GM12878 (cell line): Measurements from ENCODE around the gene TNRC18. TPM values are rescaled to one million over a fixed set of nuclear protein-coding genes. Genes with fewer than 3 reads are reported as not detected.

Experiments
- ATAC-seq: fragments of 200-7000 bp; cut with Tn5 transposase; 3 replicates; pipeline ENCODE4 v1.9.1; 2020; ENCODE audit warnings: mild to moderate bottlenecking, moderate library complexity
- BruUV-seq: library from RNA; stranded (reverse); fragments of 400-500 nt; replicated peaks from 2 replicates; lab custom pipeline; 2021; lab: Mats Ljungman, UMichigan
- CTCF ChIA-PET: fragments of 300-600 bp; sonication (Branson Sonifier 250); formaldehyde crosslinking; extraction: SDS; loops from one replicate; lab custom pipeline; 2021; ENCODE audit warnings: inconsistent platforms; lab: Yijun Ruan, JAX
- POLR2A ChIA-PET: fragments of 350-600 bp; formaldehyde crosslinking; extraction: SDS; loops from one replicate; lab custom pipeline; 2021; ENCODE audit warnings: inconsistent platforms; lab: Charles Lee
- RAD21 ChIA-PET: fragments of 300-600 bp; sonication (Branson Sonifier 250); formaldehyde crosslinking; loops from one replicate; lab custom pipeline; 2023; ENCODE audit warnings: antibody characterized with exemption; ENCODE audit not compliant: unreplicated experiment; lab: Charles Lee
- SMC1A ChIA-PET: fragments of 300-600 bp; sonication (Branson Sonifier 250); formaldehyde crosslinking; loops from one replicate; lab custom pipeline; 2023; ENCODE audit not compliant: unreplicated experiment, uncharacterized antibody; lab: Charles Lee
- DNase-seq: peaks from one replicate; pipeline ENCODE4 v3.0.0-alpha.2; 2011; ENCODE audit warnings: low read depth, low spot score
- FAIRE-seq: peaks from 3 replicates; lab custom pipeline; 2011; peaks lifted over from hg19 to GRCh38; lab: Jason Lieb, UNC
- H2AFZ ChIP-seq: 2 replicates; pipeline ENCODE4 v1.6.0; 2011; ENCODE audit warnings: low read depth, low read length, control low read depth; ENCODE audit not compliant: control insufficient read depth
- H3K27ac ChIP-seq: 2 replicates; pipeline ENCODE4 v1.5.1; 2011; ENCODE audit warnings: control low read depth; ENCODE audit not compliant: control insufficient read depth, insufficient read depth
- H3K27me3 ChIP-seq, 2 experiments: replicated peaks in 1 of 2; 2 replicates each; pipeline versions ENCODE4 v1.6.0 to v1.6.1; 2011; ENCODE audit warnings: low read length in 1 of 2; ENCODE audit not compliant: control insufficient read depth in 2 of 2, insufficient read depth in 2 of 2
- H3K36me3 ChIP-seq, 2 experiments: 2 replicates each; pipeline ENCODE4 v1.5.1; 2011; ENCODE audit warnings: low read length in 1 of 2; ENCODE audit not compliant: control insufficient read depth in 2 of 2, insufficient read depth in 2 of 2
- H3K4me1 ChIP-seq: 2 replicates; pipeline ENCODE4 v1.6.1; 2011; ENCODE audit warnings: mild to moderate bottlenecking, low read length, moderate library complexity, mixed read lengths; ENCODE audit not compliant: control insufficient read depth, insufficient read depth
- H3K4me2 ChIP-seq: 2 replicates; pipeline ENCODE4 v1.6.0; 2011; ENCODE audit warnings: control low read depth; ENCODE audit not compliant: control insufficient read depth, insufficient read depth
- H3K4me3 ChIP-seq: fragments of 200-600 bp; sonication (generic); 2 replicates; pipeline ENCODE4 v1.5.1; 2016
- H3K79me2 ChIP-seq: 2 replicates; pipeline ENCODE4 v1.6.0; 2011; ENCODE audit warnings: low read length; ENCODE audit not compliant: control insufficient read depth, insufficient read depth
- H3K9ac ChIP-seq: 2 replicates; pipeline ENCODE4 v1.8.0; 2011; ENCODE audit warnings: low read length, control low read depth, mixed read lengths; ENCODE audit not compliant: control insufficient read depth, insufficient read depth
- H3K9me3 ChIP-seq: replicated peaks from 3 replicates; pipeline ENCODE4 v1.5.1; 2011; ENCODE audit warnings: mild to moderate bottlenecking, low read length; ENCODE audit not compliant: control insufficient read depth, insufficient read depth
- H4K20me1 ChIP-seq: 2 replicates; pipeline ENCODE4 v1.6.0; 2011; ENCODE audit not compliant: control insufficient read depth, insufficient read depth
- CREB1 ChIP-seq: IDR thresholded peaks from 2 replicates; pipeline ENCODE4 v1.6.1; 2012; ENCODE audit warnings: low read depth, mild to moderate bottlenecking, inconsistent platforms
- JUNB ChIP-seq: IDR thresholded peaks from 2 replicates; pipeline ENCODE4 v1.6.1; 2016; ENCODE audit warnings: antibody characterized with exemption, mild to moderate bottlenecking
- MXI1 ChIP-seq: fragments of 150-350 bp; IDR thresholded peaks from 2 replicates; pipeline ENCODE4 v1.6.1; 2011; ENCODE audit warnings: low read depth, mild to moderate bottlenecking, inconsistent platforms, low read length, improper control_type of control experiment
- RFX5 ChIP-seq: IDR thresholded peaks from 2 replicates; pipeline ENCODE4 v1.6.1; 2011; ENCODE audit warnings: low read depth, low read length, improper control_type of control experiment
- SREBF1 ChIP-seq: IDR thresholded peaks from 2 replicates; pipeline ENCODE4 v1.6.1; 2012; ENCODE audit warnings: mild to moderate bottlenecking, low read length
- STAT3 ChIP-seq: IDR thresholded peaks from 2 replicates; pipeline ENCODE4 v1.6.1; 2011; ENCODE audit warnings: low read depth, low read length, improper control_type of control experiment
- TAF1 ChIP-seq: IDR thresholded peaks from 2 replicates; pipeline ENCODE4 v1.6.1; 2011; ENCODE audit warnings: mild to moderate bottlenecking, low read depth, low read length, borderline replicate concordance
- USF2 ChIP-seq: IDR thresholded peaks from 2 replicates; pipeline ENCODE4 v1.6.1; 2011; ENCODE audit warnings: low read depth, low read length, improper control_type of control experiment, borderline replicate concordance
- WRNIP1 ChIP-seq: IDR thresholded peaks from 2 replicates; pipeline ENCODE4 v1.6.1; 2011; ENCODE audit warnings: low read depth, low read length, improper control_type of control experiment, borderline replicate concordance
- WGBS: methylation state at CpG from one replicate; pipeline ENCODE4 v1.1.6; 2016; ENCODE audit warnings: low lambda C conversion rate; ENCODE audit not compliant: insufficient replicate concordance, insufficient coverage; ENCODE audit errors: missing lambda C conversion rate; 5-methylcytosine and 5-hydroxymethylcytosine counted together
- in situ Hi-C: fragments of 300-500 bp; cut with MboI; formaldehyde crosslinking; loops from 9 replicates; pipeline ENCODE4 v1.14.3; 2018; ENCODE audit warnings: mixed read lengths
- intact Hi-C: fragments of 100-400 bp; cut with micrococcal nuclease; formaldehyde crosslinking; loops from one replicate; pipeline ENCODE4 v1.14.2; 2022; ENCODE audit not compliant: unreplicated experiment
- polyA plus RNA-seq, 11 experiments: library from polyadenylated mRNA; depleted of rRNA in 4 of 11; unstranded in 6 of 11; stranded (reverse) in 5 of 11; fragments of >200 nt; fragmentation: Nextera tagmentation in 4 of 11; fragmentation: Illumina TruSeq in 1 of 11; extraction: Ambion mirVana in 4 of 11; extraction: Trizol in 1 of 11; gene quantifications; 1 replicate in 1 of 11; 2 replicates in 10 of 11; pipeline versions ENCODE4 v1.2.1 to v1.2.3, GENCODE V29; 2011 to 2016; ENCODE audit warnings: inconsistent platforms in 2 of 11, missing spikeins in 2 of 11, low read depth in 1 of 11
- total RNA-seq, 4 experiments: library from RNA; depleted of rRNA in 3 of 4; stranded (reverse); fragments of >200 nt in 3 of 4; fragmentation: Illumina TruSeq in 1 of 4; extraction: Trizol in 1 of 4; gene quantifications; 2 replicates each; pipeline versions ENCODE4 v1.2.1 to v1.2.3, GENCODE V29; 2013 to 2021
- TF ChIP-seq, protein P1 (sequence below): fragments of 450-650 bp; IDR thresholded peaks from 2 replicates; pipeline ENCODE4 v1.6.1; 2017; ENCODE audit warnings: borderline replicate concordance
- TF ChIP-seq, protein P2 (sequence below): fragments of 450-650 bp; IDR thresholded peaks from 2 replicates; pipeline ENCODE4 v1.6.1; 2017; ENCODE audit warnings: mild to moderate bottlenecking, moderate library complexity
- TF ChIP-seq, protein P3 (sequence below): fragments of 450-650 bp; IDR thresholded peaks from 2 replicates; pipeline ENCODE4 v1.6.1; 2017; ENCODE audit warnings: mild to moderate bottlenecking, low read depth, inconsistent platforms; ENCODE audit not compliant: poor library complexity, severe bottlenecking

TNRC18 gene
- total and polyA plus RNA-seq, 10 of the 15 experiments (the other 5 are each of a cell fraction or from before 2014, with no cell fraction given) = 0.02 to 31.7 (median 5.4) TPM

GRCh38 chr7:5436003-5436678 is 12.5 kb upstream of the TNRC18 start (continued):
- TF ChIP-seq USF2 (no peak), CREB1 (no peak), SREBF1 (no peak)
- TF ChIP-seq, all 136 proteins: peak for 7

DNA sequence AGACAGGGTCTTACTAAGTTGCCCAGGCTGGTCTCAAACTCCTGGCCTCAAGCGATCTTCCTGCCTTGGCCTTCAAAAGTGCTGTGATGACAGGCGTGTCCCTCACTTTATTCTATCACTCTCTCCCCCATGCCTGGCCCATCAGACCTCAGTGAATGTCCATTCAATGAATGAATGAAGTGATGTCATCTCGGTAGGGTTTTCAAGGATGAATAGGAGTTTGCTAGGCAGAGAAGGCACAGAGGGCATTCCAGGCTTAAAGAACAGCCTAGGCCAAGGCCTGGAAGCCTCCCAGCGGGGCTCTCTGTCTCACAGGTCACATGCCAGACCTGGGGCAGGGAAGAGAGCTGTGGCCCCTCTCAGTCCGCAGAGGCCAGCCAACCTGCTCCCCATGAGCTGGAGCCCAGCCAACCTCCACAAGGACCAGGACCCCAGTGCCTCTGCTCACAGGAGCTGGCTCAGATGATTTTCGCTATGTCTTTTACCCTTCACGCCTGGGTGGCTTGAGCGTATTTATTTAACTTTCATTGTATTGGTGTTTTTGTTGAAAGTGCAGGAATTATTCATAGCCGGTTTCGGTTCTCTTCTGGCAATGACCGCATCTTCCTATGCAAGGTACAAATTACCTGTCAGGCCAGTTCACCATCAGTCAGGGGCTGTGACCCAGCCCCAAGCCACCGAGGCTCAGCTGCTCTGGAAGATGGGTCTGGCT is 11.8 kb upstream of the TNRC18 start:
- H2AFZ ChIP-seq = no peak overlapping the region
- no TSS peak for BruUV-seq
- ChIA-PET SMC1A (interaction anchor here (0.7 to 2.4 kb wide), 6 partner anchors 14 to 200 kb away, joined by 3 to 10 read pairs (median 4); no protein-coding TSS in a partner anchor), CTCF (interaction anchor here (1.0 to 2.6 kb wide), 5 partner anchors 15 to 136 kb away, joined by 3 to 12 read pairs (median 4); no protein-coding TSS in a partner anchor), POLR2A (interaction anchor here (1.0 to 1.2 kb wide), 2 partner anchors 13 to 39 kb away, joined by 3 to 6 read pairs; no protein-coding TSS in a partner anchor), RAD21 (interaction anchor here (0.9 to 4.3 kb wide), 6 partner anchors 13 to 196 kb away, joined by 3 to 23 read pairs (median 4); no protein-coding TSS in a partner anchor)
- no peak overlapping the region for H3K9ac ChIP-seq
- in situ Hi-C loops (no loop called here), intact Hi-C loops (no loop called here)
- H4K20me1 ChIP-seq = no peaks in the 10 kb centered on the region
- no peaks in the 10 kb centered on the region for H3K79me2 ChIP-seq
- peak; percentile 75 for FAIRE-seq
- no peak overlapping the region for H3K4me3 ChIP-seq
- H3K9me3 ChIP-seq = peaks cover 2% of the 10 kb centered on the region; the same call in 1 of the 3 replicates
- peak; percentile 91 for ATAC-seq
- no peaks in the 10 kb centered on the region for H3K36me3 ChIP-seq
- DNase-seq = peak; percentile 41
- H3K27ac ChIP-seq = no peak overlapping the region
- H3K4me1 ChIP-seq = peaks cover 10% of the 10 kb centered on the region
- no peak overlapping the region; the same call in 1 of the 2 replicates for H3K4me2 ChIP-seq
- WGBS = 30% methylated on average over 12 of the region's 12 CpGs
- peaks cover 4 to 5% of the 10 kb centered on the region in 2 experiments; a peak in 3 of 4 replicates for H3K27me3 ChIP-seq
- TF ChIP-seq, protein P1, sequence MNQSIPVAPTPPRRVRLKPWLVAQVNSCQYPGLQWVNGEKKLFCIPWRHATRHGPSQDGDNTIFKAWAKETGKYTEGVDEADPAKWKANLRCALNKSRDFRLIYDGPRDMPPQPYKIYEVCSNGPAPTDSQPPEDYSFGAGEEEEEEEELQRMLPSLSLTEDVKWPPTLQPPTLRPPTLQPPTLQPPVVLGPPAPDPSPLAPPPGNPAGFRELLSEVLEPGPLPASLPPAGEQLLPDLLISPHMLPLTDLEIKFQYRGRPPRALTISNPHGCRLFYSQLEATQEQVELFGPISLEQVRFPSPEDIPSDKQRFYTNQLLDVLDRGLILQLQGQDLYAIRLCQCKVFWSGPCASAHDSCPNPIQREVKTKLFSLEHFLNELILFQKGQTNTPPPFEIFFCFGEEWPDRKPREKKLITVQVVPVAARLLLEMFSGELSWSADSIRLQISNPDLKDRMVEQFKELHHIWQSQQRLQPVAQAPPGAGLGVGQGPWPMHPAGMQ = no peak
- TF ChIP-seq WRNIP1 = no peak
- TF ChIP-seq TAF1 = no peak
- TF ChIP-seq JUNB = no peak
- TF ChIP-seq MXI1 = no peak
- TF ChIP-seq, protein P2, sequence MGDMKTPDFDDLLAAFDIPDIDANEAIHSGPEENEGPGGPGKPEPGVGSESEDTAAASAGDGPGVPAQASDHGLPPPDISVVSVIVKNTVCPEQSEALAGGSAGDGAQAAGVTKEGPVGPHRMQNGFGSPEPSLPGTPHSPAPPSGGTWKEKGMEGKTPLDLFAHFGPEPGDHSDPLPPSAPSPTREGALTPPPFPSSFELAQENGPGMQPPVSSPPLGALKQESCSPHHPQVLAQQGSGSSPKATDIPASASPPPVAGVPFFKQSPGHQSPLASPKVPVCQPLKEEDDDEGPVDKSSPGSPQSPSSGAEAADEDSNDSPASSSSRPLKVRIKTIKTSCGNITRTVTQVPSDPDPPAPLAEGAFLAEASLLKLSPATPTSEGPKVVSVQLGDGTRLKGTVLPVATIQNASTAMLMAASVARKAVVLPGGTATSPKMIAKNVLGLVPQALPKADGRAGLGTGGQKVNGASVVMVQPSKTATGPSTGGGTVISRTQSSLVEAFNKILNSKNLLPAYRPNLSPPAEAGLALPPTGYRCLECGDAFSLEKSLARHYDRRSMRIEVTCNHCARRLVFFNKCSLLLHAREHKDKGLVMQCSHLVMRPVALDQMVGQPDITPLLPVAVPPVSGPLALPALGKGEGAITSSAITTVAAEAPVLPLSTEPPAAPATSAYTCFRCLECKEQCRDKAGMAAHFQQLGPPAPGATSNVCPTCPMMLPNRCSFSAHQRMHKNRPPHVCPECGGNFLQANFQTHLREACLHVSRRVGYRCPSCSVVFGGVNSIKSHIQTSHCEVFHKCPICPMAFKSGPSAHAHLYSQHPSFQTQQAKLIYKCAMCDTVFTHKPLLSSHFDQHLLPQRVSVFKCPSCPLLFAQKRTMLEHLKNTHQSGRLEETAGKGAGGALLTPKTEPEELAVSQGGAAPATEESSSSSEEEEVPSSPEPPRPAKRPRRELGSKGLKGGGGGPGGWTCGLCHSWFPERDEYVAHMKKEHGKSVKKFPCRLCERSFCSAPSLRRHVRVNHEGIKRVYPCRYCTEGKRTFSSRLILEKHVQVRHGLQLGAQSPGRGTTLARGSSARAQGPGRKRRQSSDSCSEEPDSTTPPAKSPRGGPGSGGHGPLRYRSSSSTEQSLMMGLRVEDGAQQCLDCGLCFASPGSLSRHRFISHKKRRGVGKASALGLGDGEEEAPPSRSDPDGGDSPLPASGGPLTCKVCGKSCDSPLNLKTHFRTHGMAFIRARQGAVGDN = no peak
- TF ChIP-seq, protein P3, sequence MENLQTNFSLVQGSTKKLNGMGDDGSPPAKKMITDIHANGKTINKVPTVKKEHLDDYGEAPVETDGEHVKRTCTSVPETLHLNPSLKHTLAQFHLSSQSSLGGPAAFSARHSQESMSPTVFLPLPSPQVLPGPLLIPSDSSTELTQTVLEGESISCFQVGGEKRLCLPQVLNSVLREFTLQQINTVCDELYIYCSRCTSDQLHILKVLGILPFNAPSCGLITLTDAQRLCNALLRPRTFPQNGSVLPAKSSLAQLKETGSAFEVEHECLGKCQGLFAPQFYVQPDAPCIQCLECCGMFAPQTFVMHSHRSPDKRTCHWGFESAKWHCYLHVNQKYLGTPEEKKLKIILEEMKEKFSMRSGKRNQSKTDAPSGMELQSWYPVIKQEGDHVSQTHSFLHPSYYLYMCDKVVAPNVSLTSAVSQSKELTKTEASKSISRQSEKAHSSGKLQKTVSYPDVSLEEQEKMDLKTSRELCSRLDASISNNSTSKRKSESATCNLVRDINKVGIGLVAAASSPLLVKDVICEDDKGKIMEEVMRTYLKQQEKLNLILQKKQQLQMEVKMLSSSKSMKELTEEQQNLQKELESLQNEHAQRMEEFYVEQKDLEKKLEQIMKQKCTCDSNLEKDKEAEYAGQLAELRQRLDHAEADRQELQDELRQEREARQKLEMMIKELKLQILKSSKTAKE = no peak
- no peak for TF ChIP-seq RFX5
- TF ChIP-seq STAT3 = no peak
